Neutrophil (primary cell): ENCODE results near the gene CFAP65.
A peak's percentile ranks its signal among the peaks of the same experiment; 100 is the strongest.

ENCODE experiments used
- H3K27ac ChIP-seq: fragments of 200-600 bp; sonication (generic); 2 replicates; pipeline ENCODE4 v1.5.1; 2016; ENCODE audit warnings: mild to moderate bottlenecking, moderate library complexity
- H3K27me3 ChIP-seq: fragments of 200-600 bp; sonication (generic); 2 replicates; pipeline ENCODE4 v1.6.0; 2016; ENCODE audit warnings: mild to moderate bottlenecking
- H3K36me3 ChIP-seq: fragments of 200-600 bp; sonication (generic); 2 replicates; pipeline ENCODE4 v1.5.1; 2017
- H3K4me1 ChIP-seq, 2 experiments: fragments of 200-600 bp in 1 of 2; sonication (generic) in 1 of 2; 1 replicate in 1 of 2; 2 replicates in 1 of 2; pipeline versions ENCODE4 v1.5.1 to v1.6.1; 2013 to 2016; ENCODE audit warnings: low read depth in 1 of 2, low read length in 1 of 2, mild to moderate bottlenecking in 1 of 2, moderate library complexity in 1 of 2; ENCODE audit not compliant: control insufficient read depth in 1 of 2, insufficient read depth in 1 of 2
- H3K4me3 ChIP-seq, 2 experiments: fragments of 200-600 bp in 1 of 2; sonication (generic) in 1 of 2; 1 replicate in 1 of 2; 2 replicates in 1 of 2; pipeline ENCODE4 v1.5.1; 2013 to 2016; ENCODE audit warnings: low read depth in 1 of 2, low read length in 1 of 2, mild to moderate bottlenecking in 1 of 2, moderate library complexity in 1 of 2
- H3K9me3 ChIP-seq: fragments of 200-600 bp; sonication (generic); 2 replicates; pipeline ENCODE4 v1.5.1; 2016
- TF ChIP-seq, protein P1 (sequence below): fragments of 200-600 bp; sonication (generic); IDR thresholded peaks from 2 replicates; pipeline ENCODE4 v1.5.1; 2016; ENCODE audit warnings: antibody characterized with exemption

Gene CFAP65

GRCh38 chr2:219030177-219030940 lies 11.0 kb downstream of the CFAP65 start:
- no peaks in the 10 kb centered on the region for H3K9me3 ChIP-seq
- H3K27me3 ChIP-seq, result peaks cover 68% of the 10 kb centered on the region
- no peak overlapping the region for H3K4me3 ChIP-seq
- H3K36me3 ChIP-seq, result no peaks in the 10 kb centered on the region
- no peak overlapping the region for H3K27ac ChIP-seq
- TF ChIP-seq, protein P1, sequence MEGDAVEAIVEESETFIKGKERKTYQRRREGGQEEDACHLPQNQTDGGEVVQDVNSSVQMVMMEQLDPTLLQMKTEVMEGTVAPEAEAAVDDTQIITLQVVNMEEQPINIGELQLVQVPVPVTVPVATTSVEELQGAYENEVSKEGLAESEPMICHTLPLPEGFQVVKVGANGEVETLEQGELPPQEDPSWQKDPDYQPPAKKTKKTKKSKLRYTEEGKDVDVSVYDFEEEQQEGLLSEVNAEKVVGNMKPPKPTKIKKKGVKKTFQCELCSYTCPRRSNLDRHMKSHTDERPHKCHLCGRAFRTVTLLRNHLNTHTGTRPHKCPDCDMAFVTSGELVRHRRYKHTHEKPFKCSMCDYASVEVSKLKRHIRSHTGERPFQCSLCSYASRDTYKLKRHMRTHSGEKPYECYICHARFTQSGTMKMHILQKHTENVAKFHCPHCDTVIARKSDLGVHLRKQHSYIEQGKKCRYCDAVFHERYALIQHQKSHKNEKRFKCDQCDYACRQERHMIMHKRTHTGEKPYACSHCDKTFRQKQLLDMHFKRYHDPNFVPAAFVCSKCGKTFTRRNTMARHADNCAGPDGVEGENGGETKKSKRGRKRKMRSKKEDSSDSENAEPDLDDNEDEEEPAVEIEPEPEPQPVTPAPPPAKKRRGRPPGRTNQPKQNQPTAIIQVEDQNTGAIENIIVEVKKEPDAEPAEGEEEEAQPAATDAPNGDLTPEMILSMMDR, result no peak
- H3K4me1 ChIP-seq, result no peaks in the 10 kb centered on the region

DNA sequence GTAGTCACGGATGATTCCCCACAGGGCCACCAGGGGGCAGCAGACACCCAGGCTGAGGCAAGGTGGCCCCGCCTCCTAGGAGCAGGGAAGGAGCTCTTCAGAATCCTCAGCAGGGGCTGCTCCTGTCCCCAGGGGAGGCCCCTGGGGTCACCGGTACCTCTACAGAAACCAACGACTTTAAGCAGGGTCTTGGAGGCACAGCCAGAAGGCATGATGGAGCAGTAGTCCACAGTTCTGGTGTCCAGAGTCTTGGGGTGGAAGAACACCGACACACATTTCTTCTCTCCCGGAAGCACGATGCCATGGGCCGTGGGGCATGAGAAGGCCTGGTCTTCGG lies 11.5 kb downstream of the CFAP65 start:
- Histone ChIP-seq H3K4me1 (no peaks in the 10 kb centered on the region), H3K36me3 (no peaks in the 10 kb centered on the region), H3K27ac (no peak overlapping the region), H3K9me3 (no peaks in the 10 kb centered on the region), H3K4me3 (no peak overlapping the region), H3K27me3 (peaks cover 62% of the 10 kb centered on the region)
- TF ChIP-seq, protein P1, result no peak

GRCh38 chr2:219028996-219029828 lies 12.1 kb downstream of the CFAP65 start:
- Histone ChIP-seq H3K4me3 (no peak overlapping the region), H3K27ac (no peak overlapping the region), H3K36me3 (no peaks in the 10 kb centered on the region), H3K9me3 (no peaks in the 10 kb centered on the region), H3K4me1 (no peaks in the 10 kb centered on the region), H3K27me3 (peaks cover 62% of the 10 kb centered on the region)
- TF ChIP-seq, protein P1, result peak; percentile 82

- Histone ChIP-seq H3K27ac (no peak overlapping the region), H3K9me3 (no peaks in the 10 kb centered on the region), H3K36me3 (no peaks in the 10 kb centered on the region), H3K27me3 (peaks cover 62% of the 10 kb centered on the region), H3K4me3 (no peak overlapping the region), H3K4me1 (no peaks in the 10 kb centered on the region)
- TF ChIP-seq, protein P1, result no peak
Measured at GRCh38 chr2:219028141-219028540, 13.2 kb downstream of the CFAP65 start.

- H3K27me3 ChIP-seq, result peaks cover 56% of the 10 kb centered on the region
- TF ChIP-seq, protein P1, result no peak
- no peaks in the 10 kb centered on the region for H3K9me3 ChIP-seq
- H3K4me1 ChIP-seq, result no peaks in the 10 kb centered on the region
- no peaks in the 10 kb centered on the region for H3K36me3 ChIP-seq
- H3K27ac ChIP-seq, result no peak overlapping the region
- H3K4me3 ChIP-seq, result no peak overlapping the region
Measured at GRCh38 chr2:219027511-219028055, 13.7 kb downstream of the CFAP65 start.
